GM12865 (cell line): ENCODE measurements around the gene FAM184A.

ENCODE experiments used
- DNase-seq: peaks from one replicate; pipeline ENCODE4 v3.0.0; 2010; ENCODE audit warnings: low read depth
- H3K4me3 ChIP-seq: 2 replicates; pipeline ENCODE4 v1.5.1; 2011; ENCODE audit warnings: mild to moderate bottlenecking, low read depth, low read length, control low read depth
- TF ChIP-seq, protein P1 (sequence below): IDR thresholded peaks from 2 replicates; pipeline ENCODE4 v1.5.1; 2011; ENCODE audit warnings: low read length, control low read depth, low read depth, inconsistent platforms; ENCODE audit not compliant: insufficient read depth; ENCODE audit errors: missing control alignments

Gene FAM184A

DNA sequence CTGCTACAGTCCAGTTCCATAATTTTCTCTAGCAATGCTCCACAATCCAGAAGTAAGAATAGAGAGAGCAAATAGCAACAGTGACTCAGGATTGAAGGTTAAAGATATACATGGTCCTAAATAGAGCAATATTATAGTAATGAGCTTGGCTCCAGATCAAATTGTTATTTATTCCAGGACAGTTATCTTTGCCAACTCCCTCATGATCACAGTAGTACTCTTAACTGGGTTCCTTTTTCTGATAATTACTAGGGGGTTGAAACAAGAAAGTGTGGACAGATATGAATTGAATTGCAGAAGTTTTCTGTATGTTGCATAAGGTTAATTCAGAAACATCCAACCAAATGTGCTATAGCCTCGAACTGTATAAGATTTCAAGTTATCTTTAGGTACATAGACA lies 11.9 kb downstream of the FAM184A start:
- TF ChIP-seq, protein P1, sequence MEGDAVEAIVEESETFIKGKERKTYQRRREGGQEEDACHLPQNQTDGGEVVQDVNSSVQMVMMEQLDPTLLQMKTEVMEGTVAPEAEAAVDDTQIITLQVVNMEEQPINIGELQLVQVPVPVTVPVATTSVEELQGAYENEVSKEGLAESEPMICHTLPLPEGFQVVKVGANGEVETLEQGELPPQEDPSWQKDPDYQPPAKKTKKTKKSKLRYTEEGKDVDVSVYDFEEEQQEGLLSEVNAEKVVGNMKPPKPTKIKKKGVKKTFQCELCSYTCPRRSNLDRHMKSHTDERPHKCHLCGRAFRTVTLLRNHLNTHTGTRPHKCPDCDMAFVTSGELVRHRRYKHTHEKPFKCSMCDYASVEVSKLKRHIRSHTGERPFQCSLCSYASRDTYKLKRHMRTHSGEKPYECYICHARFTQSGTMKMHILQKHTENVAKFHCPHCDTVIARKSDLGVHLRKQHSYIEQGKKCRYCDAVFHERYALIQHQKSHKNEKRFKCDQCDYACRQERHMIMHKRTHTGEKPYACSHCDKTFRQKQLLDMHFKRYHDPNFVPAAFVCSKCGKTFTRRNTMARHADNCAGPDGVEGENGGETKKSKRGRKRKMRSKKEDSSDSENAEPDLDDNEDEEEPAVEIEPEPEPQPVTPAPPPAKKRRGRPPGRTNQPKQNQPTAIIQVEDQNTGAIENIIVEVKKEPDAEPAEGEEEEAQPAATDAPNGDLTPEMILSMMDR: no peak
- no peak for DNase-seq
- no peak overlapping the region for H3K4me3 ChIP-seq

GRCh38 chr6:119065955-119066354 lies 12.5 kb downstream of the FAM184A start:
- DNase-seq: no peak
- no peak overlapping the region for H3K4me3 ChIP-seq
- TF ChIP-seq, protein P1: no peak

DNA sequence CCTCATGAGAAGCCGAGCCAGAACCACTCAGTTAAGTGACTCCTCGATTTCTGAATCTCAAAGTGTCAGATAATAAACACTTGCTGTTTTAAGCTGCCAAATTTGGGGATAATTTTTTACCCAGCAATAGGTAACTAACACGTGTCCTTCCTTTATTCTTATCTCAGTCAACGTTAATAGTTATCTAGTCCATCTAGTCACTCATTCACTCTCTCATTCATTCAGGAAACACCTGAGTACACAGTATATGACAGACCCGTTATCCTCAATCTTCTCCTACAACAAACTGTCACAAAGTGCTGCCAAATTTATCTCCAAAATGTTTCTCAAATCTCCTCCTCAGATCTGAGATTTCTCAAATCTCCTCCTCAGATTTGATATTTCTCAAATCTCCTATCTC lies 13.1 kb downstream of the FAM184A start:
- H3K4me3 ChIP-seq: no peak overlapping the region
- no peak for DNase-seq
- TF ChIP-seq, protein P1: no peak

- H3K4me3 ChIP-seq: no peak overlapping the region
- DNase-seq: no peak
- TF ChIP-seq, protein P1: no peak
These were observed 15.0 kb downstream of the FAM184A start for GRCh38 chr6:119063491-119063890.

DNA sequence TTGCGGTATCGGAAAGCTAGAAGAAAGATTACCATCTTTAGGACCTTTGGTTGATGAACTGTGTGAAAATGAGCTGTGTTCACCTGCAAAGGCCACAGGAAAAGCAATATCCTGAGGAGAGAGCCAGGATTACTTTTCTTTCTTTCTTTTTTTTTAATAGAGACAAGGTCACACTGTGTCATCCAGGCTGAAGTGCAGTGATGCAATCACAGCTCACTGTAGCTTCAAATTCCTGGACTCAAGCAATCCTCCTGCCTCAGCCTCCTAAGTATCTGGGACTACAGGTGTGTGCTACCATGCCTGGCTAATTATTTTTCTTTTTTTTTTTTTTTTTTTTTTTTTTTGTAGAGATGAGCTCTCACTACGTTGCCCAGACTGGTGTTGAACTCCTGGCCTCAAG lies 17.2 kb downstream of the FAM184A start:
- TF ChIP-seq, protein P1: no peak
- no peak overlapping the region for H3K4me3 ChIP-seq
- no peak for DNase-seq

DNA sequence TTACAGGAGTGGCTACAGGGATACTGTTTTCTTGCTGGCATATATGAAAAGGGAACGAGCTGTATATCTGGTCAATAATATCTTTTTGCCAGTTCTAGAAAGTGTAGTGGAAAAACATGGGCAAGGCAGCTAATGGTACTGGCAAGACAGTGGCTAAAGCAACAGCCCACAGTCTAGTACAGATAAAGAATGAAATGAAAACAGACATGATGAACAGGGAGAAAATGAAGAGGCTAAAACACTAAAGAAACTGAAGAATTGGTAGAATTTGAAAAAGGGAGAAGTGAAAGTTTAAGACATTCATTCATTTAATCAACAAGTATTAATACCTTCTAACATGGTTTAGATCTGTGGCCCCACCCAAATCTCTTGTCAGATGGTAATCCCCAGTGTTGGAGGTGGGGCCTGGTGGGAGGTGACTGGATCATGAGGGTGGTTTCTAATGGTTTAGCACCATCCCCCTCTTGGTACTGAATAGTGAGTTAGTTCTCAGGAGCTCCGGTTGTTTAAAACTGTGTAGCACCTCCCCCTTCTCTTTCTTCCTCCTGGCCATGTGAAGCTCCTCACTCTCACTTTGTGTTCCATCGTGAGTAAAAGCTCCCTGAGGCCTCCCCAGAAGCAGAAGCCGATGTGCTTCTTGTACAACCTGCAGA lies 18.1 kb downstream of the FAM184A start:
- DNase-seq: no peak
- TF ChIP-seq, protein P1: no peak
- H3K4me3 ChIP-seq: no peak overlapping the region

GRCh38 chr6:119055069-119055468 lies 23.4 kb downstream of the FAM184A start:
- DNase-seq: no peak
- H3K4me3 ChIP-seq: no peak overlapping the region
- TF ChIP-seq, protein P1: no peak
